Osteoblast (primary cell): ENCODE results near the gene RNF150. TPM values are rescaled to one million over a fixed set of nuclear protein-coding genes. Genes with fewer than 3 reads are reported as not detected.

Experiments used
- DNase-seq: peaks from one replicate; pipeline ENCODE4 v3.0.0; 2011; ENCODE audit warnings: low spot score, mixed read lengths; ENCODE audit not compliant: insufficient read length; ENCODE audit errors: missing footprints
- H2AFZ ChIP-seq: 2 replicates; pipeline ENCODE4 v1.6.0; 2011; ENCODE audit warnings: mild to moderate bottlenecking, low read length
- H3K27ac ChIP-seq: 2 replicates; pipeline ENCODE4 v1.5.1; 2011; ENCODE audit warnings: mild to moderate bottlenecking, low read depth, low read length, moderate library complexity
- H3K27me3 ChIP-seq: 2 replicates; pipeline ENCODE4 v1.6.0; 2012; ENCODE audit warnings: mild to moderate bottlenecking, control low read depth, inconsistent platforms, low read length, moderate library complexity; ENCODE audit not compliant: insufficient read depth
- H3K36me3 ChIP-seq: 2 replicates; pipeline ENCODE4 v1.5.1; 2011; ENCODE audit warnings: mild to moderate bottlenecking, low read length, control low read depth, moderate library complexity; ENCODE audit not compliant: insufficient read depth
- H3K4me1 ChIP-seq: 2 replicates; pipeline ENCODE4 v1.5.1; 2011; ENCODE audit warnings: mild to moderate bottlenecking, low read length, control low read depth, moderate library complexity; ENCODE audit not compliant: insufficient read depth
- H3K4me2 ChIP-seq: 2 replicates; pipeline ENCODE4 v1.6.0; 2011; ENCODE audit warnings: mild to moderate bottlenecking, low read length; ENCODE audit not compliant: insufficient read depth
- H3K4me3 ChIP-seq: fragments of 200-600 bp; sonication (generic); 3 replicates; pipeline ENCODE4 v1.5.1; 2012; ENCODE audit warnings: mild to moderate bottlenecking, low read length, inconsistent platforms; ENCODE audit not compliant: insufficient read depth
- H3K79me2 ChIP-seq: 2 replicates; pipeline ENCODE4 v1.6.0; 2012; ENCODE audit warnings: mild to moderate bottlenecking, low read length, control low read depth, inconsistent platforms; ENCODE audit not compliant: insufficient read depth
- H3K9me3 ChIP-seq: 2 replicates; pipeline ENCODE4 v1.5.1; 2011; ENCODE audit warnings: low read depth, low read length, control low read depth
- H4K20me1 ChIP-seq: 2 replicates; pipeline ENCODE4 v1.6.0; 2012; ENCODE audit warnings: mild to moderate bottlenecking, low read length, control low read depth; ENCODE audit not compliant: insufficient read depth
- total RNA-seq: library from RNA; depleted of rRNA; stranded (reverse); fragments of >200 nt; gene quantifications from 2 replicates; pipeline ENCODE4 v1.2.3, GENCODE V29; 2012
- TF ChIP-seq, protein P1 (sequence below): IDR thresholded peaks from 2 replicates; pipeline ENCODE4 v1.5.1; 2011; ENCODE audit warnings: mild to moderate bottlenecking, low read depth, low read length, moderate library complexity; ENCODE audit errors: extremely low read depth

RNF150 gene
- total RNA-seq, 1 donor = 13.4 TPM

DNA sequence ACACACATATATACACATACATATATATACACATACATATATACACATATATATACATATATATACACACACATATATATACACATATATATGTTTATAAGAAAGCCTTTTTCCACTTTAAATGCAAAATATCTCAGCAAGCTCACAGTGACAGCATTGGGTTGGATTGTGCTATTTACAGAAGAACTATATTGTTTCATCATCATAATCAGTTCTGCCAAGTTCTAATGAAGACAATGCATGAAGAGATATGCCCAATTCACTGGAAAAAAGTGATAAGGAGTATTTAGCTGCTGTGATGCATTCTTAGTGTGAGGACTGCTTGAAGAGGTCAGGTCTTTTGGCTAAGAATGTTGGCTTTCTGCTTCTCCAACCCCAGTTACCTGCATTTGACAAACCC, 54.4 kb downstream of the RNF150 start:
- Histone ChIP-seq H3K36me3 (no peaks in the 10 kb centered on the region), H3K9me3 (no peaks in the 10 kb centered on the region), H3K4me3 (no peak overlapping the region), H2AFZ (no peak overlapping the region), H4K20me1 (peaks cover under 1% of the 10 kb centered on the region), H3K4me1 (peaks cover 15% of the 10 kb centered on the region), H3K4me2 (no peak overlapping the region), H3K27me3 (no peaks in the 10 kb centered on the region), H3K27ac (no peak overlapping the region), H3K79me2 (no peaks in the 10 kb centered on the region)
- TF ChIP-seq, protein P1, sequence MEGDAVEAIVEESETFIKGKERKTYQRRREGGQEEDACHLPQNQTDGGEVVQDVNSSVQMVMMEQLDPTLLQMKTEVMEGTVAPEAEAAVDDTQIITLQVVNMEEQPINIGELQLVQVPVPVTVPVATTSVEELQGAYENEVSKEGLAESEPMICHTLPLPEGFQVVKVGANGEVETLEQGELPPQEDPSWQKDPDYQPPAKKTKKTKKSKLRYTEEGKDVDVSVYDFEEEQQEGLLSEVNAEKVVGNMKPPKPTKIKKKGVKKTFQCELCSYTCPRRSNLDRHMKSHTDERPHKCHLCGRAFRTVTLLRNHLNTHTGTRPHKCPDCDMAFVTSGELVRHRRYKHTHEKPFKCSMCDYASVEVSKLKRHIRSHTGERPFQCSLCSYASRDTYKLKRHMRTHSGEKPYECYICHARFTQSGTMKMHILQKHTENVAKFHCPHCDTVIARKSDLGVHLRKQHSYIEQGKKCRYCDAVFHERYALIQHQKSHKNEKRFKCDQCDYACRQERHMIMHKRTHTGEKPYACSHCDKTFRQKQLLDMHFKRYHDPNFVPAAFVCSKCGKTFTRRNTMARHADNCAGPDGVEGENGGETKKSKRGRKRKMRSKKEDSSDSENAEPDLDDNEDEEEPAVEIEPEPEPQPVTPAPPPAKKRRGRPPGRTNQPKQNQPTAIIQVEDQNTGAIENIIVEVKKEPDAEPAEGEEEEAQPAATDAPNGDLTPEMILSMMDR = no peak
- no peak for DNase-seq

DNA sequence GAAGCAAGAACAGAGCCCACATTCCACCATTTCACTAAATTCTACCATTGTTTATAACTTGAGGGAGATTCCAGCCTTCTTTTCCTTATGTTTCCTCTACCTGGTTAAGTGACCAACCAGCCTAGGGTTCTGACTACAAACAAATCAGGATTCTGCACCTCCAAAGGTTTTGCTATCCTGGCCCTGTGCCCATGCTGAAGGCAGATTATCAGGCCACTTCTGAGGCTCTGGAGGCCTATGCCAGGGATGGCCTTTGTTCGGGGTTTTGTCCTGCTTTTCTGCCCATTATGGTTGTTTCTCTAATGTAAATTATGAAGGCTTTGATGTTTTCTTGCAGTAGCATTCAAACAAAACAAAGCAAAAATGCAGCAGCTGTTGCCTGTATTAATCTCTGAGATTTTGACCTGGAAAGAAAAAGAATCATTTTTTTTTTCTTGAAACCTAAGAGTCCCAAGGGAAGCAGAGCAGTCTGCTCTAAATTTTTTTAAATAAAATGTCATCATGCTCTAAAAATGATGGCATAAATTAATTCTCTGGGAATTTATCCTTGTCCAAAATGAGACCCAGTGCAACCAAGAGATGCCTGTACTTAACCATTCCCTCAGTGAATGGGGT, 55.6 kb downstream of the RNF150 start:
- H3K27ac ChIP-seq = no peak overlapping the region

DNA sequence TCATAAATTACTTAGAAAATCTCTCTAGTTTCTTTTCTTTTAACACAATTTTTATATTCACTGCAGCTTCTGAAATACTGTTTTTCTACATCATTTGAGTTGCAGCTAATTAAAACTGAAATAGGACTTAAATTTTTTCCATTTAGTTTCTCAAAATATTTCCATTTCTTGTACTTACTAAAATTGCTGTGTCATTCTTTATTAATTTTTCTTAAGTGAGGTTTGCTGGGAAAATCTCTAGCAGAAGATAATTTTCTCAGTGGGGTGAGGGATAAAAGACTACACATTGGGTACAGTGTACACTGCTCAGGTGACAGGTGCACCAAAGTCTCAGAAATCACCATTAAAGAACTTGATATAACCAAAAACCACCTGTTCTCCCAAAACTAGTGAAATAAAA, 57.7 kb downstream of the RNF150 start:
- H3K36me3 ChIP-seq = no peaks in the 10 kb centered on the region
- H3K4me3 ChIP-seq = no peak overlapping the region
- TF ChIP-seq, protein P1 = no peak
- H3K9me3 ChIP-seq = no peaks in the 10 kb centered on the region
- H3K4me1 ChIP-seq = peaks cover 18% of the 10 kb centered on the region
- peaks cover 5% of the 10 kb centered on the region for H3K79me2 ChIP-seq
- no peaks in the 10 kb centered on the region for H3K27me3 ChIP-seq
- no peak overlapping the region for H3K4me2 ChIP-seq
- H2AFZ ChIP-seq = no peak overlapping the region
- no peak overlapping the region for H3K27ac ChIP-seq
- DNase-seq = no peak
- peaks cover 2% of the 10 kb centered on the region for H4K20me1 ChIP-seq

More for the DNA sequence above, 55.6 kb downstream of the RNF150 start:
- H3K79me2 ChIP-seq = peaks cover 3% of the 10 kb centered on the region
- no peaks in the 10 kb centered on the region for H3K36me3 ChIP-seq
- H3K9me3 ChIP-seq = no peaks in the 10 kb centered on the region
- DNase-seq = peak; percentile 6
- peaks cover 2% of the 10 kb centered on the region for H4K20me1 ChIP-seq
- no peaks in the 10 kb centered on the region for H3K27me3 ChIP-seq
- H2AFZ ChIP-seq = no peak overlapping the region
- no peak overlapping the region for H3K4me3 ChIP-seq
- TF ChIP-seq, protein P1 = no peak
- H3K4me1 ChIP-seq = peaks cover 18% of the 10 kb centered on the region
- no peak overlapping the region for H3K4me2 ChIP-seq

DNA sequence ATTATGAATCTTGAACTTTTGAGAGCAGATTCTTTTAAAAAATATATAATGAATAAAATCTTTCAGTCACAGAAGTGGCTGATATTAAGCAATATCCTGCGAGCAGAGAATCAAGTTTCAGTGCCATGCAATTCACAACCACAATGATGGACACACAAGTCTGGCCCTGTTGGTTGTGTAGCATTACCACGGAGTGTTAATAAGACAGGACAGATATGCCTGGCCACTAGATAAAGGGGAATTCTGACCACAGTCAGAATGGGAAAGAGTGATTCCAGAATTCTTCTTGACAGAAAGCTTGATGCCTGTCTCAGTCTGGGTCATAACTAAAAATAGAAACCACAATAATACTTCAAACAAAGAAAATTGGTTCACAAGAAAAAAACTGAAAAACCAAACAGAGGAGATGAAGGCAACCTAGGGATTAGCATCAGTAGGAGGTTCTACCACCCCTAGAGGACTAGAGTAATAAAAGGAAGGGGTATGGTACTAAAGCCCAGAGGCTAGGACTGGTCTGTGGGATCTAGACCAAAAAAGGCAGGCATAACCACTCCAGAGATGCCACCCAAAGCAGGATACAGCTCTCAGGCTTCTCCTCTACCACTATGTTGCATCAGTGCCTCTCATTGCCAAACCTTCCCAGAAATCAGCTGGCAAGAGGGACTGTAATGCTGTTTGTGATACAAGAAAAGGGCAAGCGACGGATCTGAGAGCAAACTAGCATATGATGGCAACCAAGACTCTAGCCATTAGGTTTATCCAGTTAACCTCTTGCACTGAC, 59.0 kb downstream of the RNF150 start:
- peak overlapping the region; percentile 47 for H2AFZ ChIP-seq
- H3K4me3 ChIP-seq = no peak overlapping the region
- peak overlapping the region; percentile 36 for H3K27ac ChIP-seq
- H3K4me1 ChIP-seq = peaks cover 18% of the 10 kb centered on the region
- no peaks in the 10 kb centered on the region for H3K27me3 ChIP-seq
- no peaks in the 10 kb centered on the region for H3K36me3 ChIP-seq
- no peaks in the 10 kb centered on the region for H3K9me3 ChIP-seq
- peaks cover 2% of the 10 kb centered on the region for H4K20me1 ChIP-seq
- peak overlapping the region; percentile 46 for H3K4me2 ChIP-seq
- no peak for DNase-seq
- peaks cover 5% of the 10 kb centered on the region for H3K79me2 ChIP-seq
- TF ChIP-seq, protein P1 = no peak
